ENCODE results near the gene TRDMT1.
A peak's percentile ranks its signal among the peaks of the same experiment; 100 is the strongest.
"Not testable (repeated sequence)": the region's sequence is repeated elsewhere in the genome, so short reads cannot be mapped to it uniquely, and the experiment has no call there.

The TRDMT1 gene

DNA sequence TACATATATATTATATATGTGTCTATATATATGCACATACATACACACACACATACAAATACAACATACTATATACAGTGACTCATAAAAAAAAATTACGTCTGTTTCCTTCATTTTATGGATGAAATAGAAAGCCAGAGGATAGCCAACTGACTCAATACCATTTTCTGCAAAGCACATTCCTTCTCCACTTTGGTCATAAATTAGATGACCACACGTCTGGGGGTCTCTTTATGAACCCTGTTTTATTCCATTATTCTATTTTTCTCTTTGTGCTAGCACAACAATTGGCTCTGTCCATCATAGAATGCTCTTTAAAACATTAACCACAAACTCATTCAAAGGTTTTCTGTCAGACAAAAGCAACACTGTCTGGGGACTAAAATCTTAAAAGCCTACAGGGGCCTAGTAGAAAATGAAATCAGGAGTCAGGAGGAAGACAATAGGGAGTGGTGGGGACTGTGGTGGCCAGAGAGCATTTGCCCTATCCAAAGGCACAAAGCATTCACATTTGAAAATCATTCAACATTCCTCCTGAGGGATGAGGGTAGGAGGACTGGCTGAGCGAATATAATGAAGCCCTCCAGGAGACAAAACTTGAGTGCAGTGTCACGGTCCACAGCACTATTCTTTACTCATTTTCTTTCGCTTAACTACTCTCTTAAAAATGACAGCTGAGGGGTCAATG lies 76.1 kb downstream of the TRDMT1 start:
- DNase-seq, result no peak

DNA sequence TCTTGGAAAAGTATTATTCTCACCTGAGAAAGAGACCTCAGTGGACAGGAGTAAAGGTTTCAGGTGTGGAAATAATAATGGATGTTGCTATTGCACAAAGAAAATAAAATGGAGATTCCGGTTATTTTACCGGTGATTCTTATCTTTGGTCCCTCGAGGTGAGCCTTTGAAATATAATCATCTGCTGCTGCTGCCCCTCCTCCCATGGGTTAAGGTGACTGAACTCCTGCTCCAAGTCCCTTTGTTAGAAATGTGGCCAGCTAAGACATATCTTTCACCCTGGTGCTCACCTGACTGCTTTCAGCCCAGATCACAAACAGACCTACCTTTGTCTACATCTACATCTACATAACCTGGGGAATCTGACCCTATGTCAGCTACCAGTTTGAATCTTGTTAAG lies 77.5 kb downstream of the TRDMT1 start:
- no peak for DNase-seq

DNA sequence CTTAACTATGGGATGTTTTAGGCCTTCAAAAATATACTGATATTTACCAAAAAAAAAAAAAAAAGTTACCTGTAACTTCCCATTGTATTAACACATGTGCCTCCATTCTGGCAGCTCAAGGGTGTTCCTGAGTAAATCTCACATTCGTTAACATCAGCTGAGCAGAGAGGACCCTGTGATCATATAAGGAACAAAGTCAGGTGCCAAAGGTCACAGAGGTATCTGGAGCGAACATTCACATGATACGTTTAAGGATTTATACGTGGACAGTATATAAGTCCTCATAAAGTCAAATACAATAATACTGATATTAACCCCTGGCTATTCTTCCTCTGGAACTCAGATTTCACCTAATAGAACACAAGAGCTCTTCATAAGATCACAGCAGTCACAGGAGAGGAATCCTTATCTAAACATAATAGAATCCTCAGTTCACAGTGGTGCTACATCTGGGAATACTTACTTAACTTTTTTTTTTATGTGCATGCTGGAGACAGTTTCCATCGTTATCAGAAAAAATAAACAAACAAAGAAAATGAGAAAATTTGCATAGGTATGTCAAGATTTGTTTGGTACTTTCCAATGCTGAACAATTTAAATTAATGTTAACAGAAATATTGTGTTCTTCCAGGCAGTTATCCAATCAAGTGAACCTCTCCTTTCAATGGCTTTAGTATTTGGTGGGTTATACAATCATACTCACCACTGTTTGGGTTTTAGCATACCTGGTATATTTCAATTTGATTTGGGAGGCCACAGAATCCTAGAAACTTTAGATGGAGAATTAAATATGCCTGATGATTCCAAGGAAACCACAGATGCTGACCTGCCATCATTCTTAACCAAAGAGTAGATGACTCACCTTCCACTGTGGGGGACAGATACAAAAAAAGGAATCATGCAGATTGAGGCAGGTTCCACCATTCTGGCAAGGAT lies 78.5 kb downstream of the TRDMT1 start:
- DNase-seq, result no peak

DNA sequence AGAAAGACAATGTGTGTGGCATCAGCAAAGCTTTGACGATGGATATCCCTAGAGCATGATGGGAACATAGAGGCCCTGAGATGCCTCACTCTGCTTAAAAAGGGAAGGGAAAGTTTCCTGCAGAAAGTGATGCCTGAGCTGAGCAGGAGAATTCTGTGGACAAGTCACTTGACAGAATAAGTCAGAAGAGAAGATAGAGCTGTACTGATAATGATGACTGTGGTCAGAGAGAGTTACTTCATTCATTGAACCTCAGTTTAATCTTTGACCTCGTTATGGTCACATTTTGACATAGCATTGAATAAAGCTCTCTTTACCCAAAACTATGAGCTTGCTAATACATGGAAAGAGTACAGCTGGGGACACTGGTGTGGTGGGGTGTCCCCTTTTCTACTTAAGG lies 79.4 kb downstream of the TRDMT1 start:
- peak; percentile 46 for DNase-seq

DNA sequence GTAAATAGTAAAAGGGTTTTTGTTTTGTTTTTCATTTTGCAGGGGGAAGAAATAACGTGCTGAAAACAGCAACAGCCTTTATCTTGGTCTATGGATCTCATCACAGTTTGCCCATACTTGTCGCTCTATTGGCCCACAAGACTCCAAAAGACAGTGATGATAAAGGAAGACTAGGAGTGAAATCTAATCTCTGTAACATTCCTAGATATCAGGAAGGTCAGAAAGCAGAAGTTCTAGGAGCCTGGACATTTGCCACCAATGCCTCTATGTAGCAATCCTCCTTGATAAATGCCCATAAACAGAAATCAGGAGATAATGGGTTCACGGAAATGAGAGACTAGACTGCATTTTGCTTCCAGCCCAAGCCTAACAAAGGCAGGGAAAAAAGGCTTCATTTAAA lies 80.8 kb downstream of the TRDMT1 start:
- DNase-seq, result no peak

DNA sequence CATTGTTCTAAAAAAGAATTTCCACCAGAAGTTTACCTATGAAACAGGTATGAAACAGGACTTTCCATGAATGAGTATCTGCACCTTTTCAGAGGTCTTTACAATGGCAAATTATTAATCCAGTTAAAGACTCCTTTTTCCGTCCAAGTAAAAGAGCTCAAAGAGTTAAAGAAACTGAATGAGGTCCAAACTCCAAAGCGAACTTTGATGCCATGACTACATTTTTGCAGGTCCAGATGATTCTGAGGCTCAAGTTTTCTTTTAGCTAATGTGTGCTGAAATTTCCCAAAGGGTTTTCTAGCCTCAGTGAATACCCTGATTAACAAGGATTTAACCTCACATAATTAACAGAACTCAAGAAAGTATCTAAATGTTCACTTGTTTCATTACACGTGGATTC lies 81.6 kb downstream of the TRDMT1 start:
- DNase-seq, result no peak

DNA sequence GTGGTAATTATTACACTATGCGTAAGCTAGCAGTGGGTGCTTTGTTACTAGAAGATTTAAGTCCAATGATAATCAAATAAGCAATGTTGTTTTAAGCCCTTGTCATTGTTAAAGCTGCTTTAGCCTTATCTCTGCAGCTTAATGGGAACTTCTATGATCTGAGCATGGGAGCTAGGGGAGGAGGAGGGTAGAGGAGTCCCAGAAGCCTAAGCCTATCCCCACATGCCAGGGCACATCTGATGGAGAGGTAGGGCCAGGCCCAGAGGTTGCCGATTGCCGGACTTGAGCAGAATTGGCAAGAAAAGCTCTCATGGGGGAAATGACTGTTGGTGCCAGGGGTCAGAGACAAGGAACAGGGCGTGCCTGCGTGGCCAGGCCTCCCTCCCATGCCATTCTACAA lies 85.3 kb downstream of the TRDMT1 start:
- DNase-seq, result no peak

DNA sequence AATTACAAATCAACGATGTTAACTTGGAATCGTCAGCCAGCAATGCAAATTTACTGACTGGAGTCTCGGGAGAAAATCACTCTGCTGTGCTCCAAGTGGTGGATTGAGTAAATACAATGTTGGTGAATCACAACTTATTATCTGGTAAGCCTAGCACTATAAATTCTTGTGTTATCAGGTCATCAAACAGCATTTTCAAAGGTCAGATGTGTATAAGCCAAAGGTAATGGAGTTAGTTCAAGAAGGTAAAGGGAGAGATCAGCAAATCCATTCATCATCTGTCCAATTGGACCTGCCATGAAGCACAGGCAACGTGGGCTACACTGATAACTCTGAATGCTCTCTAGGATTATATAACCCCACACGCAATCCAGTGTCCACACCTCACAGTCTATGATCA lies 85.8 kb downstream of the TRDMT1 start:
- DNase-seq, result no peak

DNA sequence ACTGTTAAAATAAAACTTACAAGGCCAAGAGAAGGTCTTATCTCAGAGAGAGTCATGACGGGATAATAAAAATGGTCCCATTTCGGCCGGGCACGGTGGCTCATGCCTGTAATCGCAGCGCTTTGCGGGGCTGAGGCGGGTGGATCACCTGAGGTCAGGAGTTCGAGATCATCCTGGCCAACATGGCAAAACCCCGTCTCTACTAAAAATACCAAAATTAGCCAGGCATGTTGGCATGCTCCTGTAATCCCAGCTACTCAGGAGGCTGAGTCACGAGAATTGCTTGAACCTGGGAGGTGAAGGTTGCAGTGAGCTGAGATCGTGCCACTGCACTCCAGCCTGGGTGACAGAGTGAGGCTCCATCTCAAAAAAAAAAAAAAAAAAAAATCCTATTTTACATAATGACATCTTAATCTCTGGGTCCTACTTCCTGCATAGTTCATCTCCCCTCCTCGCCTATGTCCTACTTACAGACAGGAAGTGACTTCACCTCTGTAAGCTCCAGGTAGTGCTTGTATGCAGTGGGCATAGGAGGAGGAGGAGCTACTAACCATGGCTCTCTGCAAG lies 86.5 kb downstream of the TRDMT1 start:
- not testable (repeated sequence) for DNase-seq

DNA sequence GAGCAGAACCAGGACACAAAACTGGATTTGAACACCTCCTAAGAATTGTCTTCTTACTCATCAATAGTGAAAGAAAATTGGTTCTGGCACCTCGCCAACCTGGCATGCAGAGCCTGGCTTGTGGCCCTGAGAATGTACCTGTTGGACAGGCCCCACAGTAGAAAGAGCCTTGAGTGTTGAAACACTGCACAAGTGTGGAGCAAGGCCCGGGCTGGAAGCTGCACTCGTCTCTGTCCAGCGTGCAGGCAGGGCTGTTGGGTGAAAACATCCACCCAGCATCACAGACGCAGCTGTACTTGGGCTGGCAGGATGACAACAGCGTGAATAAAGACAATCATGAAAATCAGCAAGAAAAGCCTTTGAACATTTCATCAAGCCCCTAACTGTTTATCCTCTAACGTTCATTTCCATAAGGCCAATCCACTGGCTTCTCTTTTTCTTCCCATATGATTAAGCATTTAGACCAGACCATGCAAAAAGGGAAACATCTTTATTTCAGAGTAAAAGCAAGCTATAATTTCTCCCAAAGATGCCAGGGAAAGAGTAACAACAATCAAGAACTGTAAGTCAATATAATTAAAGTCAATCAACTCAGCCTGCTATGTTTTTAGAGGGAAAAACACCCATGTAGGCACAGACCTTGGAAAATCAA lies 87.5 kb downstream of the TRDMT1 start:
- peak; percentile 7 for DNase-seq

DNA sequence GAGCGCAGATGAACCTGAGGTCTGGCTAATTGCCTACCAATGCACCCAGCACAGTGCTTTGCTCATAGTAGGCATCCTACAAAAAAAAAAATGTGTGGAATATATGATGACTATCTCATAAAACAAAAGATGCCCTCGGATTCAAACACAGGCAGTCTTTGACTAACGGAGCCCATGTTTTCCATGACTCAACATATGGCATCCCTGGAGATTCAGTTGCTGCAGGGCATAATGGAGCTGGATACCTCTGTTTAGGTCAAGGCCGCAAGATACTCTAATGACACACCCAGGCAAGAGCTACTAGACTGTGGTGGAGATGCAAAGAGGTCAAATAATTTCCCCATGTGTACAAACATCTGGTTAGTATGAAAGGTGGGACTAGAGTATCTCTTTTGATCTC lies 88.1 kb downstream of the TRDMT1 start:
- no peak for DNase-seq

DNA sequence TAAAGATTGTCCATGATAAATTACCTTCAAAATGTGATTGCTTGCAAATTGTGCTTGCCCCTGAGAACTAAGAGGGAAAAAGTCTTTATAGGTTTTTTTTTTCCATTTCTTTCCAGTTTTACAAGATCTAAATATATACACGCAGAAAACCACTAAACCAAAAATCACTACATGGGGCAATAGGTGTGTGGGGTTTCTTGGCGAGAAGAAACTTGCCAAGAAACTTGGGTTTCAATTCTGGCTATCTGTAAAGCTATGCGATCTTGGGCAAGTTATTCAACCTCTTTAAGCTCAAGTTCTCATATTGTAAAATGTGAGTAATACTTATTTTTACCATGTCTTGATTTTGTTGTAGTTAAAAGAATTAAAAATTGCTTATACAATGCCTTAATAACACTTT lies 88.9 kb downstream of the TRDMT1 start:
- DNase-seq, result no peak

DNA sequence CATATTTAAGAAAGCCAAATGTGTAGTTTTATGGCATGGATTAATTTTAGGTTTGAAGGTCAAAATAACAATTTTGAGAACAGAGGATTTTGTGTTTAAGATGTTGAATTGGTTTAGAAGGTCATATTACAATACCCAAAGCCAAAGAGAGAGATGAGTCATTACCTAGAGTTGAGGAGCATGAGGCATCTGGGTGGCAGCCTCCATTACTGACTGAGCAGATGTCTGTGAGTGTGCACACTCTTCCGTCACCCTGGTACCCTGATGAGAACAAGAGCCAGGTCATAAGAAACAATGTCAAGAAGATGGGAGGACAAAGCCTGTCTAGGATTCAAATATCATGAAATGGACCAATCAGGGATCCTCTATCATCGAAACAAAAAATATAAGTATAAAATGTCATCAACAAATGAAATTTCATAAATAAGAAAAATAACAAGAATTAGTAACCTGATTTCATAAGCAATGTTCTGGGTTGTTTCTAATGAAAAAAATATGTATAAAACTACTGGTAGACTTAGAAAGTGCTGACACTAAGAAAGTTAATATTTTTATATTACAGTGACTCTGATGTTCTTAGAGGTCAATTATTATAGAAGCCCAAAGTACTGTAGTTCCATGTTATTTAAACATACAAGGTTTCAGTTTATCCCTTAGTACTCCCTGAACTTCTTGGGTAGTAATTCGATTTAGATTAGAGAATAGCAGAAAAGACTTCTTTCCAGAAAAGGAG lies 91.8 kb downstream of the TRDMT1 start:
- DNase-seq, result no peak

DNA sequence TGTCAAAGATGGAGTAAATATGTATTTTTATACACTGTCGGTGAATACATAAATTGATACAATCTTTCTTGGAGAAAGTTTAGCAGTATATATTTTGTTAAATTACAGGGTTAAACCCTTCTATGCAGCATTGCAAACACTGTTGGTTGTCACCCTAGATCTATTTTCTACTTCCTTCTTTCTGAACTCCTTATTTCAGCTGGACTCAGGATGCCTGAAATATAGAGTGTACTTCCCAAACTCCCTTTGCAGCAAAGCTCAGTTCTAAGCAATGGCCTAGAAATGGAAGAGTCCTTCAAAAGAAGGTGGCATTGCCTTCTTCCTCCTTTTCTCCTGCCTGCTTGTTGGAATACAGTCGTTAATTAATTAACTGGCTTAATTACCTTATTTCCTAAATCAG lies 92.4 kb downstream of the TRDMT1 start:
- DNase-seq, result no peak

DNA sequence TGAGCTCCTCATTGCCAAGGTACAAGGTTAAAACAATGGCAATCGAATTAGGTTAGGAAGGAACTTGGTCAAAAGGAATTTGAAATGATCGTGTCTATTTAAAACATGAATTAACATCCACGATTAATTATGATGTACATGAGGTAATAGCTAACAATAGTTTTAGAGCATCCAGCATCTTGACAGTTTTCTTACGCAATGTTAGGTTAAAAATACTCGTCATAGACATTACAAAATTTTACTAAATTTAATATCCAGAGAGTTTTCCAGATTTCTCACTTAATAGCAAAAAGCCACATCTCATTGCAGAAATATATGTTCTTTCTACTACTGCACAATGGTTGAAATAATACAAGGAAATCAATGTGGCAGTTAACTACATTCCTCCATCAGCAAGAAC lies 94.5 kb downstream of the TRDMT1 start:
- no peak for DNase-seq

DNA sequence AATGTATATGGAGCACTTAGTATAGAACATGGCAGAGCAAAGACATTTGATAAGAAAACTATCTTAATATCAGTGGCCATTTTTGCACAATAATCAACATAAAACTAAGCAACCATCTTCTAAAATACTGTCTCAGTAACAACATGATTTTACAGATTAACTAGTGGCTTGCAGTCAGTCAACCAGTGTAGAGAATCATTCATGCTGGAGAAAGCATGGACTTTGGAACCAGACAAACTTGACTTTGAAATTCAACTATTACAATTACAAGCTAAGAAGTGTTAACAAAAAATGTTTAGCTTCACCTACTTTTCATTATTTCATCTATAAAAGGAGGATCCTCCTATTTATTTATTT lies 99.6 kb downstream of the TRDMT1 start:
- no peak for DNase-seq

DNA sequence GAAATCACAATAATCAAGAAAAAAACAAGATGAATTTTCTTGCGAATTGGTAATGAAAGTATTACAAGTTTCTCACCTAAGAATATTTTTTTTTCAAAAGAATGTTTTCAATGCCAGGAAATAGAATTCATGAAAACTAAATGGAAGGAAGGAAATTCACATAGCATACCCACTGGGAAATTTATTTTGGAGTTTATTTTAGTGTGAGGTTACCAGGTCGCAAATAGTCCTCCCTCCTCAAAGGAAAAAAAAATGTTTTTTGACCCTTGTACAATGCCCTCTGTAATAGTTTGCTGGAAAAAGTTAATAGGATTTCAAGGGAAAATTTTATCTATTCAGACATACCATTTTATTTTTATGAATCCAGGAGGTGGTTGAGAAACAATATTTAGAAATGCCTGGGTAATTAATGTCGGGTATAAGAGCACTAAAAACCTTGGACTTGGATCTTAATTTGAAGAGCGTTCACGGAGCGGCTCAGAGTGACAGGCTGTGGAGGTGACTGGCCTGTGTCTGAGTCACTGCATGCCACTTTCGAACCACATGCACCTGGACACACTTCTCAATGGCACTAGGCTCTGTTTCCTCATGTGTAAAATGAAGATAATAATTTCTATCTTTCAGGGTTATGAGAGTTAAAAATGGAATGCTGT lies 100.1 kb downstream of the TRDMT1 start:
- DNase-seq, result no peak

DNA sequence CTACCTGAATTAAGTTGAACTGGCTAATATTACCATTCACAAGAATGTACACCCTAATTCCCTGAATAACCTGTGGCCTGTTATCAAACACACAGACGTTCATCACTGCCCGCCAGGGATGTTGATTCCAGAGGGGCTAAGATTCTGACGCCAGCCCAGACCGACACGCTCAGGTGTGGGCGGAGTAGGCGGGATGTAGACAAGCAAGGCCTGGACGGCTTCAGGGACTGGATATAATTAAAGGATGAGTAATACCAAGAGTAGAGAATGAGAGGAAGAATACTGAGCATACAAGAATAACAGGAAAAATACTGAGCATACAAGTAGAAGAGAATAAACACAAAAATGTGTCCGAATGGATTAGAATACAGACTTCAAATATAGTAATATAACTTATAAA lies 100.9 kb downstream of the TRDMT1 start:
- DNase-seq, result no peak

DNA sequence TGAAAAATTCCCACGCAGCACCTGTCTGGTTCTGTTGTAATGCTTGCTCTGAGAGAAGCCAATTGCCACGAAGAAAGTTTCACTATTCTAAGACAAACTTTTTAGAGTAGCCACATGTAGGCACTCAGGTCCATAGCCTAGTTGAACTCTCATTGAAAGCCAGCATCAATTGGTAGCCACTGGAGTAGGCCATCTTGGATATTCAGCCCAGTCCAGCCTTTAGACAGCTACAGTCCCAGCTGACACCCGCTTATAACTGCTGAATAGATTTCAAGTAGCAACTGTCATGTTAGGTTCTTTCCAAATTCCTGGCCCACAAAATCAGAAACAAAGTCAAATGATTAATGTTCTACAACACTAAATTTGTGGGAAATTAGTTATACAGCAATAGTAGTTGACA lies 103.5 kb downstream of the TRDMT1 start:
- DNase-seq, result no peak
